ES-I3 (cell line): ENCODE results near the gene ARMCX6.
A peak's percentile ranks its signal among the peaks of the same experiment; 100 is the strongest.
"Not testable (repeated sequence)": the region's sequence is repeated elsewhere in the genome, so short reads cannot be mapped to it uniquely, and the experiment has no call there.

Source experiments
- H3K36me3 ChIP-seq: 2 replicates; pipeline ENCODE4 v1.6.1; 2013; ENCODE audit warnings: mild to moderate bottlenecking, low read length, control low read depth, moderate library complexity; ENCODE audit not compliant: insufficient read depth
- H3K4me1 ChIP-seq: 2 replicates; pipeline ENCODE4 v1.6.1; 2013; ENCODE audit warnings: mild to moderate bottlenecking, control low read depth, low read length; ENCODE audit not compliant: insufficient read depth
- H3K9ac ChIP-seq: 2 replicates; pipeline ENCODE4 v1.6.1; 2013; ENCODE audit warnings: low read depth, mild to moderate bottlenecking, low read length, moderate library complexity
- H3K9me3 ChIP-seq: 2 replicates; pipeline ENCODE4 v1.6.1; 2013; ENCODE audit warnings: mild to moderate bottlenecking, low read length, moderate library complexity; ENCODE audit not compliant: control insufficient read depth, insufficient read depth

The ARMCX6 gene

GRCh38 chrX:101617211-101618191 is at the start of gene ARMCX6:
Gene ARMCX6, minus strand, starts transcription at chrX:101618000. Its CDS starts 1,380 bp downstream, at chrX:101616620.
- no peaks in the 10 kb centered on the region for H3K36me3 ChIP-seq
- H3K9ac ChIP-seq, result peak within 1 kb of the TSS; percentile 72
- H3K4me1 ChIP-seq, result peaks cover 26% of the 10 kb centered on the region
- H3K9me3 ChIP-seq, result no peaks in the 10 kb centered on the region

GRCh38 chrX:101659601-101660063 is 41.8 kb upstream of the ARMCX6 start, which contains the start of gene ARMCX2:
Gene ARMCX2, minus strand, starts transcription at chrX:101659850. Its CDS starts 2,262 bp downstream, at chrX:101657588.
- H3K9ac ChIP-seq, result peak within 1 kb of the TSS; percentile 92
- peaks cover 7% of the 10 kb centered on the region for H3K36me3 ChIP-seq
- H3K9me3 ChIP-seq, result no peaks in the 10 kb centered on the region
- H3K4me1 ChIP-seq, result peaks cover 6% of the 10 kb centered on the region

- Histone ChIP-seq H3K4me1 (peaks cover 12% of the 10 kb centered on the region), H3K9me3 (no peaks in the 10 kb centered on the region), H3K9ac (peak overlapping the region; percentile 92), H3K36me3 (peaks cover 7% of the 10 kb centered on the region)
Observed at GRCh38 chrX:101658661-101659491, 41.1 kb upstream of the ARMCX6 start.

GRCh38 chrX:101657495-101657894 is 39.7 kb upstream of the ARMCX6 start:
- H3K36me3 ChIP-seq, result peaks cover 7% of the 10 kb centered on the region
- H3K9ac ChIP-seq, result no peak overlapping the region
- peaks cover 12% of the 10 kb centered on the region for H3K4me1 ChIP-seq
- H3K9me3 ChIP-seq, result no peaks in the 10 kb centered on the region

GRCh38 chrX:101656817-101657216 is 39.0 kb upstream of the ARMCX6 start:
- H3K9ac ChIP-seq, result no peak overlapping the region
- peaks cover 7% of the 10 kb centered on the region for H3K36me3 ChIP-seq
- no peaks in the 10 kb centered on the region for H3K9me3 ChIP-seq
- peaks cover 12% of the 10 kb centered on the region for H3K4me1 ChIP-seq

GRCh38 chrX:101655534-101655933 is 37.7 kb upstream of the ARMCX6 start:
- H3K4me1 ChIP-seq, result peaks cover 12% of the 10 kb centered on the region

GRCh38 chrX:101647716-101648115 is 29.9 kb upstream of the ARMCX6 start:
- not testable (repeated sequence) for H3K36me3 ChIP-seq, H3K4me1 ChIP-seq, H3K9me3 ChIP-seq, H3K9ac ChIP-seq

More at GRCh38 chrX:101655534-101655933, 37.7 kb upstream of the ARMCX6 start:
- H3K36me3 ChIP-seq, result peaks cover 7% of the 10 kb centered on the region
- H3K9me3 ChIP-seq, result no peaks in the 10 kb centered on the region
- H3K9ac ChIP-seq, result no peak overlapping the region

- H3K9me3 ChIP-seq, result no peaks in the 10 kb centered on the region
- H3K4me1 ChIP-seq, result no peaks in the 10 kb centered on the region
- no peak overlapping the region for H3K9ac ChIP-seq
- H3K36me3 ChIP-seq, result no peaks in the 10 kb centered on the region
Observed at GRCh38 chrX:101642093-101642492, 24.3 kb upstream of the ARMCX6 start.

GRCh38 chrX:101639583-101639982 is 21.8 kb upstream of the ARMCX6 start:
- no peak overlapping the region for H3K9ac ChIP-seq
- no peaks in the 10 kb centered on the region for H3K4me1 ChIP-seq
- H3K36me3 ChIP-seq, result no peaks in the 10 kb centered on the region
- no peaks in the 10 kb centered on the region for H3K9me3 ChIP-seq

- no peaks in the 10 kb centered on the region for H3K36me3 ChIP-seq
- H3K4me1 ChIP-seq, result peaks cover 26% of the 10 kb centered on the region
- H3K9me3 ChIP-seq, result no peaks in the 10 kb centered on the region
- H3K9ac ChIP-seq, result no peak overlapping the region
Observed at GRCh38 chrX:101619364-101619763, 1.6 kb upstream of the ARMCX6 start.

- H3K9ac ChIP-seq, result no peak overlapping the region
- no peaks in the 10 kb centered on the region for H3K9me3 ChIP-seq
- H3K36me3 ChIP-seq, result no peaks in the 10 kb centered on the region
- no peaks in the 10 kb centered on the region for H3K4me1 ChIP-seq
Observed at GRCh38 chrX:101605728-101606127, 12.1 kb downstream of the ARMCX6 start.

- Histone ChIP-seq H3K4me1 (no peaks in the 10 kb centered on the region), H3K9ac (no peak overlapping the region), H3K9me3 (no peaks in the 10 kb centered on the region), H3K36me3 (no peaks in the 10 kb centered on the region)
Observed at GRCh38 chrX:101605146-101605545, 12.7 kb downstream of the ARMCX6 start.

GRCh38 chrX:101602077-101602476 is 15.7 kb downstream of the ARMCX6 start:
- no peak overlapping the region for H3K9ac ChIP-seq
- no peaks in the 10 kb centered on the region for H3K9me3 ChIP-seq
- no peaks in the 10 kb centered on the region for H3K36me3 ChIP-seq
- no peaks in the 10 kb centered on the region for H3K4me1 ChIP-seq

- not testable (repeated sequence) for H3K9ac ChIP-seq, H3K4me1 ChIP-seq, H3K9me3 ChIP-seq
Observed at GRCh38 chrX:101599592-101599991, 18.2 kb downstream of the ARMCX6 start.

More at GRCh38 chrX:101599592-101599991, 18.2 kb downstream of the ARMCX6 start:
- H3K36me3 ChIP-seq, result not testable (repeated sequence)
